Epithelial cell of esophagus (primary cell): ENCODE measurements around the gene RABGEF1.
"Not testable (repeated sequence)": the region's sequence is repeated elsewhere in the genome, so short reads cannot be mapped to it uniquely, and the experiment has no call there.

Experiments
- DNase-seq: peaks from one replicate; pipeline ENCODE4 v3.0.0; 2010; ENCODE audit warnings: low read depth
- H3K4me3 ChIP-seq: 2 replicates; pipeline ENCODE4 v1.5.1; 2011; ENCODE audit warnings: mild to moderate bottlenecking, low read length, control low read depth
- TF ChIP-seq, protein P1 (sequence below): IDR thresholded peaks from 2 replicates; pipeline ENCODE4 v1.5.1; 2011; ENCODE audit warnings: low read depth, mild to moderate bottlenecking, low read length, control low read depth, inconsistent platforms; ENCODE audit not compliant: insufficient read depth; ENCODE audit errors: missing control alignments

RABGEF1 gene

DNA sequence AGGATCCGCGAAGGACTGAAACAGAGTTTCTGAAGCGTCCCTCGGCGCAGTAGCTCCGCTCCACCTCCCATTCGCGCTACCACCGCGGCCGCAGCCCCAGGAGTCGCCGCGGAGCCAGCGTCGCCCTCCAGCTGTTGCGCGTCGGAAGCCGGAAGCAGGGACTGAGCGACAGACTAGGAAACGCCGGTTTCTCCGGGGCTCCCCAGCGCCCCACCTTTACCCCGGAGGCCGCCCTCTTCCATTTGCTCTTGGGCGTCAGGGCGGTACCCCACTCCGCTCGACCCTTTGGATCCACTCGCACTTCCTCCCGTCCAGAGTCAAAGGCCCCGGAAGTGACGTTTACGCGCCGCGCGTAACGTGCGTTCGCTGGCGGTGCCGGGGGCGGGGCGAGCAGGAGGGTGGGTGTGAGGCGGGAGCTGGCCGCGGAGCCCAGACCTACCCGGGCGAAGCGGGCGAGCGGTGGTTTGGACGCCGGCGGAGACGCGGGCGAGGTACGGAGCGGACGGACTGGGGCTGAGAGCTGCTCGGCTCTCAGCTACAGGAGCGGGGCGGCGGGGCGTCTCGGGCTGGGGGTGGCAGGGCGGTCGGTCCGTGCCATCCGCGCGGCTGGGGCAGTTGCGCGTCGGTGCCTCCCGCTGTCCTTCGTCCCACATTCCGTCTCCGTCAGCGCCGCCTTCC, at the start of gene RABGEF1:
Gene RABGEF1, plus strand, starts transcription at position 432 of the 678 bp plus-strand sequence. CDS start 31,167 bp downstream, outside the sequence.
- peak within 1 kb of the TSS; percentile 87 for H3K4me3 ChIP-seq
- peak; percentile 96 for DNase-seq
- TF ChIP-seq, protein P1, sequence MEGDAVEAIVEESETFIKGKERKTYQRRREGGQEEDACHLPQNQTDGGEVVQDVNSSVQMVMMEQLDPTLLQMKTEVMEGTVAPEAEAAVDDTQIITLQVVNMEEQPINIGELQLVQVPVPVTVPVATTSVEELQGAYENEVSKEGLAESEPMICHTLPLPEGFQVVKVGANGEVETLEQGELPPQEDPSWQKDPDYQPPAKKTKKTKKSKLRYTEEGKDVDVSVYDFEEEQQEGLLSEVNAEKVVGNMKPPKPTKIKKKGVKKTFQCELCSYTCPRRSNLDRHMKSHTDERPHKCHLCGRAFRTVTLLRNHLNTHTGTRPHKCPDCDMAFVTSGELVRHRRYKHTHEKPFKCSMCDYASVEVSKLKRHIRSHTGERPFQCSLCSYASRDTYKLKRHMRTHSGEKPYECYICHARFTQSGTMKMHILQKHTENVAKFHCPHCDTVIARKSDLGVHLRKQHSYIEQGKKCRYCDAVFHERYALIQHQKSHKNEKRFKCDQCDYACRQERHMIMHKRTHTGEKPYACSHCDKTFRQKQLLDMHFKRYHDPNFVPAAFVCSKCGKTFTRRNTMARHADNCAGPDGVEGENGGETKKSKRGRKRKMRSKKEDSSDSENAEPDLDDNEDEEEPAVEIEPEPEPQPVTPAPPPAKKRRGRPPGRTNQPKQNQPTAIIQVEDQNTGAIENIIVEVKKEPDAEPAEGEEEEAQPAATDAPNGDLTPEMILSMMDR, result no peak

DNA sequence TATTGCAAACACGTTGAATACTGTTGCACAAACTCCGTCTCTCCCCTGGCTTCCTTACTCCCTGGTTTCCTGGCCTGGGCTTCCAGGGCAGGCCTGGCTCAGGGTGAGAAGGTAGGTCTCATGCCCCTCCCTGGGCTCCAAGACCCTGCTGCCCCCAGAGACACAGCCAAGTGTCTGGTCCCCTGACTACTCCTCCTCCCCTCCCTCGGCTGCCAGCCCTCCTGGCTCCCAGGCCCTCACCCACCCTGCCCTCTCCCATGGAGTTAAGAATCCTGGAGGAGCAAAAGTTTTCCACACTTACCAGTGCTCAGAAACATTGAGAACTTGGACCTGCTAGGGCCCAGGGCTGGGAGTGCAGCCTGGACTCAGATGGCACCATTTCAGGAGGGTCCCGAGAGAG, 47.2 kb upstream of the RABGEF1 start:
- TF ChIP-seq, protein P1, result no peak
- no peak overlapping the region for H3K4me3 ChIP-seq
- DNase-seq, result no peak

DNA sequence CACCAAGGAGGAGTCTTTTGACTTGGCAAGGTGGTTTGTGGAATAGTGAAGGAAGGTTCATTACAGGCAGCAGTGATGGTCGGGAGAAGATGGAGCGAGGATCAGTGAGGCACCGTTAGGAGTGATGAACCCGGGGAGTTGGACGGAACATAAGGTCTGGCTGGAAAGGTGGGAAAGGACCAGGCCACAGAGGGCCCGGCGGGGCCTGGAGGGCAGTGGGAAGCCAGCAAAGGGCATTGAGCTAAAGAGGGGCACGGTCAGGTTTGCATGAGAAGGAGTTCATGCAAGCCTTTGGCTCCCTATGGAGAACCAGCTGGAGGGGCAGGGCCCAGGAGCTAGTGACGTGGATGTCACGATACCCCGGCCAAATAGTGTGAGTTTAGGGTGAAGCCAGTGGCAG, 46.2 kb upstream of the RABGEF1 start:
- TF ChIP-seq, protein P1, result no peak

DNA sequence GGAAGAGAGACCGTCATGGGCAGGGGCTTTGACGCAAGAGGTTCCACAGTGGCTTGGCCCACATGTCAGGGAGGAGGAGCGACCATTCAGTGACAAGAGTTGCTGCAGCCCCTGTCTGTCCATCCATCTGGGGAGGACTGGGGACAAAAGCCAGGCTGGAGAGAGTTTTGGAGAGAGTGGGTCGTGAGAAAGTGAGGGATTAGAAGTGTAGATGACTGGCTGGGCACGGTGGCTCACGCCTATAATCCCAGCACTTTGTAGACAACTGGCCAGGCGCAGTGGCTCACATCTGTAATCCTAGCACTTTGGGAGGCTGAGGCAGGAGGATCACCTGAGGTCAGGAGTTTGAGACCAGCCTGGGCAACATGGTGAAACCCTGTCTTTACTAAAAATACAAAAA, 45.1 kb upstream of the RABGEF1 start:
- DNase-seq, H3K4me3 ChIP-seq: not testable (repeated sequence)

More for the DNA sequence above, 46.2 kb upstream of the RABGEF1 start:
- DNase-seq, result no peak
- no peak overlapping the region for H3K4me3 ChIP-seq

DNA sequence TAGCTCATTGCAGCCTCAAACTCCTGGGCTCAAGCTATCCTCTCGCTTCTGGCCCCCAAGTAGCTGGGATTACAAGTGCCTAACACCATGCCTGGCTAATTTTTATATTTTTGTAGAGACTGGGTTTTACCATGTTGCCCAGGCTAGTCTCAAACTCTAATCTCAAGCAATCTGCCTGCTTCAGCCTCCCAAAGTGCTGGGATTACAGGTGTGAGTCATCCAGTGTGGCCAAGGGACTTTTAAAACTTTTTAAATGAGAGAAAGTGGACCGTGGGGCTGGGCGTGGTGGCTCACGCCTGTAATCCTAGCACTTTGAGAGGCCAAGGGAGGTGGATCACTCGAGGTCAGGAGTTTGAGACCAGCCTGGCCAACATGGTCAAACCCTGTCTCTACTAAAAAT, 44.4 kb upstream of the RABGEF1 start:
- DNase-seq, H3K4me3 ChIP-seq: not testable (repeated sequence)

DNA sequence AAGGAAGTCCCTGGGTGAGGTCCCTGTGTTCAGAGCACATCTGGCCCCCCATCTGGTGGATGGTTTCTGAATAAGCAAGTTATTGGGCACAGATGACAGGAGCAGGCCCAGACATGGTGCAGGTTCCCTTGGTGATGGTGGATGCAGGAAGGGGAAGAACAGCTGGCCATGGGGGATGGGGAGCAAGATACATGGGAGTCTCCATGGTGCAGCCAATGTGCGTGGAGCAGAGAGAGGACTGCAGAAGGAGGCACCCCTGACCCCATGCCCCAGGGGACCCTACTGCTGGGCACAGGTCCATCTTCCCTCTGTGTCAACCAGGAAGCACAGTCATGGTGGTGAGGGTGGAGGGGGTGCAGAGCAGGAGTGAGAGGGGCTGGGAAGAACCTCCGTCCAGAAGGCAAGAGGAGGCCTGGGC, 43.8 kb upstream of the RABGEF1 start:
- DNase-seq, result peak; percentile 65
- H3K4me3 ChIP-seq, result no peak overlapping the region
- TF ChIP-seq, protein P1, result peak; percentile 19

DNA sequence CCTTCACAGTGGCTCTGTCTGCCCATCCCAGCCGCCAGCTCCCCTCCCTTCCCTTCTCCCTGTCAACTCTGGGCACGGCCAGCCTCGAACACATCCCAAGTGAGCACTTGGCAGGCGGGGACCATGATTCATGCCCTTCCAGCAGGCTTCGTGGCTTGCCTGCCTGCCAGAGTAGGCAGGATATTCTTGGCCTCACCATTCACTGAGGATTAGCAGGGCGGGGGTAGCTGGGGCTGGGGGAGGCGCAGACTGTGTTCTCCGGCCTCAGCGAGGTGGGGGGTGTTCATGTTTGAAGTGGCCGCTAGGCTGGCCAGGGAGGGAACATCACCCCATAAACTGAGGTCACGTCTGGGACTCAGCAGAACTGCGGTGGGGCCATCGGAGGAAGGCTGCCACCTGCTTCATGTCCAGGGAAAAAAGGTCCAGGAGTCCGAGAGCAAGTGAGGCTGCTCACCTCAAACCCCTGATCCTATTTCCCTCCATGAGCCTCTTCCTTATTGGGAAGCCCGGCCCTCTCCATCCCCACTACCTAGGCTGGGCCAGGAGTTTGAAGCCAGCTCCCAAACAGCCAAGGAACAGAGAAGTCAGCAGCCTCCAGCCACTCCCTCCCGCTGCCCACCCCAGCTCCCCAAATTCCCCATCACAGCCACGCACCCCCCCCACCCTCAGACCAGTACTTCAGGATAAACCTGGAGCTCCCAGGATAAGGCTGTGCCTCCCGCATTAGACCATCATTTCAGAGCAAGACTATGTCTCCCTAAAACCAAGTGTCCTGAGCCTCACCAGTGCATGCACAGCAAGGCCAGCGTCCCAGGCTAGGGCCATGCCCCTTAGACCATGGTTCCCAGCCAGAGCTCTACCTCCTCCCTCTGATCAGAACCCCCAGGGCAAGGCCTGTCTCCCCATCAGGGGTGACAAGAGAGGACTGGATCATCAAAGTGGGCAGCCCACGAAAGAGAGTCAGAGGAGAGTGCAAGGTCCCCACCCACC, 42.8 kb upstream of the RABGEF1 start:
- no peak overlapping the region for H3K4me3 ChIP-seq
- TF ChIP-seq, protein P1, result no peak
- peak; percentile 66 for DNase-seq
